ENCODE measurements around the gene F13A1. TPM values are rescaled to one million over a fixed set of nuclear protein-coding genes. Genes with fewer than 3 reads are reported as not detected.

F13A1 gene
- total RNA-seq, 1 donor, result not detected

GRCh38 chr6:6236730-6237469 is 83.6 kb downstream of the F13A1 start:
- no peak overlapping the region for H3K4me3 ChIP-seq (ENCODE audit: low read depth, low read length)
- DNase-seq (ENCODE audit: low read depth), result no peak
- no peak for TF ChIP-seq CTCF (IDR thresholded peaks at IDR 0.05; ENCODE audit: insufficient read depth, low read length)

- H3K4me3 ChIP-seq (ENCODE audit: low read depth, low read length), result no peak overlapping the region
- no peak for TF ChIP-seq CTCF (IDR thresholded peaks at IDR 0.05; ENCODE audit: insufficient read depth, low read length)
- DNase-seq (ENCODE audit: low read depth), result no peak
Observed at GRCh38 chr6:6235786-6236185, 84.7 kb downstream of the F13A1 start.

GRCh38 chr6:6234963-6235362 is 85.5 kb downstream of the F13A1 start:
- no peak for TF ChIP-seq CTCF (IDR thresholded peaks at IDR 0.05; ENCODE audit: insufficient read depth, low read length)
- DNase-seq (ENCODE audit: low read depth), result no peak

GRCh38 chr6:6230286-6230685 is 90.2 kb downstream of the F13A1 start:
- TF ChIP-seq CTCF (IDR thresholded peaks at IDR 0.05; ENCODE audit: insufficient read depth, low read length), result no peak
- no peak for DNase-seq (ENCODE audit: low read depth)
- H3K4me3 ChIP-seq (ENCODE audit: low read depth, low read length), result no peak overlapping the region

More at GRCh38 chr6:6234963-6235362, 85.5 kb downstream of the F13A1 start:
- H3K4me3 ChIP-seq (ENCODE audit: low read depth, low read length), result no peak overlapping the region

GRCh38 chr6:6227896-6228295 is 92.6 kb downstream of the F13A1 start:
- TF ChIP-seq CTCF (IDR thresholded peaks at IDR 0.05; ENCODE audit: insufficient read depth, low read length), result no peak
- no peak for DNase-seq (ENCODE audit: low read depth)
- H3K4me3 ChIP-seq (ENCODE audit: low read depth, low read length), result no peak overlapping the region

- no peak for TF ChIP-seq CTCF (IDR thresholded peaks at IDR 0.05; ENCODE audit: insufficient read depth, low read length)
- no peak for DNase-seq (ENCODE audit: low read depth)
Observed at GRCh38 chr6:6225885-6226529, 94.5 kb downstream of the F13A1 start.

More at GRCh38 chr6:6225885-6226529, 94.5 kb downstream of the F13A1 start:
- no peak overlapping the region for H3K4me3 ChIP-seq (ENCODE audit: low read depth, low read length)

Data from fibroblast of the aortic adventitia (primary cell).